Stimulated activated CD4-positive, alpha-beta T cell treated with anti-CD3 and anti-CD28 coated beads, Interleukin-15, amount 100 ng/mL, for 1 hour (primary cell): Measurements from ENCODE around the gene TTLL10.
"Not testable (repeated sequence)": the region's sequence is repeated elsewhere in the genome, so short reads cannot be mapped to it uniquely, and the experiment has no call there.

Experiments used
- DNase-seq, 2 donors: peaks; one replicate each; pipeline ENCODE4 v3.0.0-alpha.2; 2020; ENCODE audit warnings: low read depth in 1 of 2, low spot score in 1 of 2

Gene TTLL10

DNA sequence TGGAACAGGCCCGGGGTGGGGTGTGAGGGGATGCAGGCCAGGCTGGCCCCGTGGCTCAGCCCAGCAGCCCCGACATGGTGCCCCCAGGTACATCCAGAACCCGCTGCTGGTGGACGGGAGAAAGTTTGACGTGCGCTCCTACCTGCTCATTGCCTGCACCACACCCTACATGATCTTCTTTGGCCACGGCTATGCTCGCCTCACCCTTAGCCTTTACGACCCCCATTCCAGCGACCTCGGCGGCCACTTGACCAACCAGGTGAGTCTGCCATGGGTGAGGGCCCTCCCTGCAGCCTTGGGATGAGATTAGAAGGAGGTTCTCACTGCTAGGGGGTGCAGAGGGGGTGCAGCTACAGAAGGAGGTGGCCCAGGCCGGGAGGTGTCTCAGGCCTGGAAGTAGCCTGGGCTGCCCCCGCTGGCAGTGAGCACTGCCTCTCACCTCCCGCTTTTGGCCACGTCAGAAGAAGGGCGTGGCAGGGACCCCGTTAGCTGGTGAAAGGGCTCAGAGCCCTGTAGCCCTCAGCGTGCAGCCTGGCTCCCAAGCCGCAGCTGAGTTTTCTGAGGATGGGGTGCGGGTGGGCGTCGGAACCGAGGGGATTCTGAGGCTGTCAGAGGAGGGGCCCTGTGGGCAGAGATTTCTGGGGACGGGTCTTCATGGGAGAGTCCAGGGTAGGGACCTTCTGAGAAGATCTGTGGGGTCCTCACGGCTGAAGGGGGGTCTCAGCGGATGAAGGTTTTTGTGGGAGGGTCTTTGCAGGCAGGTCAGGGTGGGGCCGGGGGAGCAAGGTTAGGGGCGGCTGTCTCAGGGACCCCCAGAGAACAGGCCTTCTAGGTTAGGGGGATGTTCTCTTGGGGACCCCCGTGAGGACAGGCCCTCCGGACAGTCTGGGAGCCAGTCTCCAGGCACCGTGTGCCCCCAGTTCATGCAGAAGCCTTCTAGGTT lies 10.4 kb downstream of the TTLL10 start:
- DNase-seq = no peak

DNA sequence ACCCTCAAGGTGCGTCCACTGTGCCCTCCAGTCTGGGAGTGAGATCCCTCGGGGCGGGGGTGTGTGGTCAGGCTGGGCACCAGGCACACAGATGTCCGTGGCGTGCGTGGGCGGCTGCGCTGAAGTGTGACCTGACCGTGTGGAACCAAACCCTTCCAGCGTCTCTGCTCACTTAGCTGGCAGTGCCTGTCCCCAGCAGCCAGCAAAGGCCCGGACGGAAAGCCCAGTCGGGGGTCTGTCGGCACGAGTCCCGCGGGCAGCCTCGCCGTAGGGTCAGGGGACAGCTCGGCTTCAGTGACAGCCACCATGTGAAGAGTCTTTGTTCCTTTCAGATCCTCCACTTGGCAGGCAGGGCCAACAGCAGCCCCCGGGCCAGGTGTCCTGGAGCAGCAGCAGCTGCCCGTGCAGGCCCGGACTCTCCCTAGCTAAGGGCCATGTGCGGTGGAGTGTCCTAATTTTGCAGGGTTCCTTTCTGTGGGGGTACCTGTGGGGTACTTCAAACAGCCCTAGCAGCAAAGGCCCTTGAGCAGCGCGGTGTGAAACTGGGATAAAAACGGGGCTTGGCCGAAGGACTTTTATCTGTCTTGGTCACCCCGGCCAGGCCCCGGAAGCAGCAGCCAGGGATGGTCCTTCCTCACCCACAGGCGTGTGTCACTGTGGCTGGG lies 11.6 kb downstream of the TTLL10 start:
- no peak for DNase-seq

GRCh38 chr1:1187938-1188337 lies 14.3 kb downstream of the TTLL10 start:
- no peak for DNase-seq

GRCh38 chr1:1189111-1189510 lies 15.4 kb downstream of the TTLL10 start:
- DNase-seq = no peak

DNA sequence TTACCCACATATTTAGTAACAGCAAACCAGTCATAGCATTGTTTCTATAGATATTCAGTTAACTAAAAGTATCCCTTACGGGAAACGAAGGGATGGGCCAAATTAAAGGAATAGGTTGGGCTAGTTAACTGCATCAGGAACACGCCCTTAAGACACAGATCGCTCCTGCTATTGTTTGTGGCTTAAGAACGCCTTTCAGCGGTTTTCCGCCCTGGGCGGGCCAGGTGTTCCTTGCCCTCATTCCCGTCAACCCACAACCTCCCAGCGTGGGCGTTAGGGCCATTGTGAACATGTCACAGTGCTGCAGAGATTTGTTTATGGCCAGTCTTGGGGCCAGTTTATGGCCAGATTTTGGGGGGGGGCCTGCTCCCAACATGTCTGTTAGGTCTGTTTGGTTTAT lies 18.1 kb downstream of the TTLL10 start:
- DNase-seq = no peak

DNA sequence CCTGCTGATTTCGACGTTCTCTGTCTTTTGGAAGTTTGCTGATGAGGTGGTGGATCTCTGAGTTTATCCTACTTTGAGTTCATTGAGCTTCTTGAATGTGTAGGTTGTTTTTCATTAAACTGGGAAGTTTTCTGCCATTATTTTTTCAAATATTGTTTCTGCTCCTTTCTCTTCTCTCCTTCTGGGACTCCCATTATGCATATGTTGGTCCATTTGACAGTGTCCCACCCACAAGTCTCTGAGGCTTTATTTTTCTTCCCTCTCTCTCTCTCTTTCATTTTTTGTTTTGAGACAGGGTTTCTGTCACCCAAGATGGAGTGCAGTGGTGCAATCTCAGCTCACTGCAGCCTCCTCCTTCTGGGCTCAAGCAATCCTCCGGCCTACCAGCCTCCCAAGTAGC lies 21.0 kb downstream of the TTLL10 start:
- DNase-seq = no peak

GRCh38 chr1:1195726-1196125 lies 22.0 kb downstream of the TTLL10 start:
- not testable (repeated sequence) for DNase-seq

DNA sequence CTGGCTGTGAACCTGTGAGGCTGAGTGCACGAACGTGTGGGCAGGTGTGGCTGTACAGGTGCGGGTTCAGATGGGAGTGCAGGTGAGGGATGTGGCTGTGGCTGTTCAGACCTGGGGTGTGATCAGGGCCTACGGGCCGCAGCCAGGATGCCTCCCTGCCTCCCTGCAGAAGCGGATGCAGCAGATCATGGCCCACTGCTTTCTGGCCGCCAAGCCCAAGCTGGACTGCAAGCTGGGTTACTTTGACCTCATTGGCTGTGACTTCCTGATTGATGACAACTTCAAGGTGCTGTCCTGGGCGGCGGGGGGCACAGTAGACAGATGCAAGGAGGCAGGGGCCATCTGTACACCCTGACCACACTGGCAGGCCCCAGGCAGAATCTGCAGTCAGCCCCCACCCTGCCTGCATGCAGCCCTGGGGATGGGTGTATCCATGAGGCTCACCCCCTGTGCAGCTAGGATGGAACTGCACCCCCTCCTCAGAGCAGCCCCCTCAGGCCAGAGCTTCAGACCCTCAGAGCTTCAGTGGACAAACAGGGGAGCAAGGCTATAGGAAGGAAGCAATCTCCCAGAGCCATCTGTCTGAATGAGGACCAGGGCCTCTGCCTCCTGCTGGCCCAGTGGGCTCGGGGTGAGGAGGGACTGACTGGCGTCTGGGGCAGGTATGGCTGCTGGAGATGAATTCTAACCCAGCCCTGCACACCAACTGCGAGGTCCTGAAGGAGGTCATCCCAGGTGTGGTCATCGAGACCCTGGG lies 22.9 kb downstream of the TTLL10 start:
- no peak for DNase-seq

DNA sequence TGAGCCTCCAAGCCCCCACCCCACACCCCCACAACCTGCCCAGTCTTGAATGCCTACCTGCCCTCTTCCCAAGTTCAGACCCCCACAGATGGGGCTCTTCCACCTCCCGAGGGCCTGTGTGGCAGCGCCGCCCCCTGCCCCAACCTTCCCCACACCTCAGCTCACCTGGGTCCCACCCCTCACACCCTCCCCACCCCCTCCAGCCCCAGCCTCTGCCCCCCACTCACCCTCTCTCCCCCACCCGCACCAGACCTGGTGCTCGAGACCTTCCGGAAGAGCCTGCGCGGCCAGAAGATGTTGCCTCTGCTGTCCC lies 23.5 kb downstream of the TTLL10 start:
- no peak for DNase-seq

DNA sequence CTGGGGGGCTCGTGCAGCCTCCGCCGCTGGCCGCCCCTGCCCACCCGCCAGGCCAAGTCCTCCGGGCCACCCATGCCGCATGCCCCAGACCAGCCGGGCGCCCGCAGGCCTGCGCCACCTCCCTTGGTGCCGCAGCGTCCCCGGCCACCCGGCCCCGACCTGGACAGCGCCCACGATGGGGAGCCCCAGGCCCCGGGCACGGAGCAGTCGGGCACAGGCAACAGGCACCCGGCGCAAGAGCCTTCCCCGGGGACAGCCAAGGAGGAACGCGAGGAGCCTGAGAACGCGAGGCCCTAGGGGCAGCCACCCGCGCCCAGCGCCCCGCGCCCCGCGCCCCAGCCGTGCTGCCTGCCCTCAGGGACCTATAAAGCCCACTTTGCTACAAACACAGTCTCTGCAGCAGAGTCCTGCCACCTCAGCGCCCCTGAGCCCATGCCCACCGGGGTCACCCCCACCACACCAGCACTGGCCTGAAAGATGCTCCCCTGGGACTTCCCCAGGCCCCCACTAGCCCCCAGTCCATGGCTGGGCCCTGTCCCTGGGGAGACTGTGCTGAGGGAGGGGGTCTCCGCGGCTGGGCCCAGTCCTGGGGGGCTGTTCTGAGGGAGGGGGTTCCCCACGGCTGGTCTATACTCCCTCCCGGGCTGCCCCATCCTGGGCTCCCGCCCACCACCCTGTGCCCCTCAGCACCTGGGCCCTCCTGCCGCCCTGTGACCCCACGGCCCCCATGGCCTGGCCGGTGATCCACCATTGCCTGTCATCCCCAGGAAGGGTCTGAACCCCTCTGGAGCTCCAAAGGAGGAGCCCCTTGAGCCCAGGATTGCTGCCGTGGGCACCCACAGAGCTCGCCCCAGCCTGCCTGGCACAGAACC lies 24.1 kb downstream of the TTLL10 start:
- no peak for DNase-seq

DNA sequence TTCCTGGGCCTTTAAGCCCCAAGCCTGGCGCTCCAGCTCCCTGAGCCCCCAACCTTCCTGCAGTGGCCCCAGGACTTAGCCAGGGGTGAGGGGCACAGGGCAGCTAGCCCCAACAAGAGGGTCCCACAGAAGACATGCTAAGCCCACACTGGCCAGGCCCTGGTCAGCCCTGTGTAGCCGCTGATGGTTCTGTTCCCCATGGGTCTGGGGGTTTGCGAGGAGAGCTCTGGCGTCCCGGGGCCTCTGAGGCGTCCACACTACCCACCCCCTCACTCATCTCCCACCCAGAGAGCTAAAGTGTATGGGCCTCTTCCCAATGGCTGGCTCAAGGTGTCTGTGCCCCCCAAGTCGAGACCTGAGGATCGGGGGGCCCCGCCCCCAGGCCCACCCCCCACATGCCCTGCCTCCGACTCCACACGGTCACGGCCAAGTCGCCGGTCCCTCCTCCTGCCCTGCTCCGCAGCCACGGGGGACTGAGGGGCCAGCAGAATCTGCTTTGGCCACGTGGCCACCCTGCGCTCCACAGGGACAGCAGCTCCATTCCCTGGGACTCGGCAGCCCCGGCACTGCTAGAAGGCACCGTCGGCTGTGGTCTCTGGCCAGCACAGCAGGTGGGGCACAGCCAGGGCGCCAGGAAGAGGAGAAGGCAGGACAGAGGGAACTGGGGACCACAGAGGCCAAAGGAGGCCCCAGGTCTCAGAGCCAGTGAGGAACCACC lies 24.9 kb downstream of the TTLL10 start:
- no peak for DNase-seq

- no peak for DNase-seq
Observed at GRCh38 chr1:1199141-1199960, 25.7 kb downstream of the TTLL10 start.

- no peak for DNase-seq
Observed at GRCh38 chr1:1199961-1200875, 26.5 kb downstream of the TTLL10 start.

DNA sequence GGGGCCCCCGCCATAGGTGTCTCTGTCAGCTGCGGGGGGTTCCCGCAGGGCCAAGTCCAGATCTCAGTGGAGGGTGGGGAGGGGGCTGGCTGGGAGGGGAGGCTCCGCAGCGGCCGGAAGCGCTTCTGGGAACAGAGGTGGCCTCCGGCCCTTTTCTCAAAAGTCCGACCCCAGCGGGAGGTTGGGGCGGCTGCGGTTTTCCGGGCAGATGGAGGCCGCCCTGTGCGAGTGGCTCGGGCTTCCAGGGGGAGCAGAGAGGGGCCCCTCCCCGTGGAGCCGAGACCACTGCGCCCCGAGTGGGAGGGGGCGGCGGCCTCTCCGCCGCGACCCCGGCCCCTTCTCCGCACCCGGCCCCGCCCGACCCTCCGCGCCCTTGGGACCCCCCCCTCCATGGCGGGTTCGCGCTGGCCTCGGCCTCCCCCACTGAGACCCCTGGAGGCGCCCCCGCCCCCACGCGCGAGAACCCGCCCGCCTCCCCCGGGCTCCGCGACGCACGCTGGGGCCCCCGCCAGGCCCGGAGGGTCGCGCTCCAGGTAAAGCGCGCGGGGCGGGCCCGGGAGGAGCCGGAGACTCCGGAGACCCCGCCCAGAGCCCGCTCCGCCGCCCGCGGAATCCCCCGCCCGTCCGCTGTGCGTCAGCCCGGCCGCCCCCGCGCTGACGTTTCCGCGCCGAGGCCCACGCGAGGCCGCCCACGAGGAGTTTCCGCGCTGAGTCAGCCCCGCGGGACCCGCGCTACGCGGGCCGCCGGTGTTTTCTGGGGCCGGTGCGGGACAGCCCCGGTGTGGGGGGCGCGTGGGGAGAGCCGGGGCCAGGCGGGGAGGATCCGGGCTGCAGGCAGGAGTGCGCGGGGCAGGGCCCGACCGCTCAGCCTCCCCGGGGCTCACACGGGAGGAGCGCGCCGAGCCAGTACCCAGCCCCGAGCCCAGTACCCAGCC lies 27.5 kb downstream of the TTLL10 start:
- DNase-seq = peak; percentile 82 to 95

- no peak for DNase-seq
Observed at GRCh38 chr1:1202831-1203560, 29.3 kb downstream of the TTLL10 start.

GRCh38 chr1:1203561-1204424 lies 30.1 kb downstream of the TTLL10 start:
- no peak for DNase-seq
